GM23338 (cell line): Measurements from ENCODE around the gene DAPK2.

Experiments
- CTCF ChIP-seq, 2 experiments: fragments of 200-600 bp in 1 of 2; sonication (generic) in 1 of 2; conservative IDR thresholded peaks; 2 replicates each; pipeline versions ENCODE4 v1.5.1 to v1.6.1; 2016 to 2017; ENCODE audit warnings: antibody characterized with exemption in 2 of 2, low read depth in 2 of 2, mild to moderate bottlenecking in 2 of 2, moderate library complexity in 1 of 2
- EZH2phosphoT487 ChIP-seq: fragments of 200-600 bp; sonication (generic); IDR thresholded peaks from one replicate; pipeline ENCODE4 v1.8.1; 2018; ENCODE audit warnings: antibody characterized with exemption; ENCODE audit not compliant: unreplicated experiment
- POLR2AphosphoS5 ChIP-seq: IDR thresholded peaks from 2 replicates; pipeline ENCODE4 v1.6.1; 2016; ENCODE audit warnings: antibody characterized with exemption, low read depth

DNA sequence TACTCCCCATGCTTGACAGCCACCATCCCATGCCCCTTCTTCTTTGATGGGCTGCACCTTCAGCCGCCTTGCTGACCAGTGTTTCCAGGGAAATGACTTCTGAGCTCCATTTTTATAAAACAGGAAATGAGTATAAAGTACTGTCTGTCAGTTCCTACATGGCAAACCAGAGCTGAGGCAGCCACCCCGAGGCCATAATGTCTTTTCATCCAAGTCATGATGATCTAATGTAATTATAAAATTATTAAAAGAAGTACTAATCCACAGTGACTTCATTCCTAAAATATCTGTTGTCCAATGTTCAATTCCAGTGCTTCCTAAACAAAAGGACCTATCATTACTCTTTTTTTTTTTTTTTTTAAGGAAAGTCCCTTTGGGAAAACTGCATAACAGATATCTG, 137.3 kb downstream of the DAPK2 start:
- no peak for TF ChIP-seq CTCF (conservative IDR thresholded peaks at IDR 0.05; ENCODE audit: low read depth in 2 of 2)
- no peak for TF ChIP-seq POLR2AphosphoS5
- TF ChIP-seq EZH2phosphoT487, result no peak
